Amniotic stem cell (primary cell): Measurements from ENCODE around the gene RSBN1L.

Experiments used
- DNase-seq: peaks from one replicate; lab custom pipeline; 2025; lab: John Stamatoyannopoulos, UW

The RSBN1L gene

GRCh38 chr7:77806425-77806824 is 110.2 kb downstream of the RSBN1L start:
- DNase-seq, result no peak

GRCh38 chr7:77808517-77808916 is 112.3 kb downstream of the RSBN1L start:
- DNase-seq, result no peak

GRCh38 chr7:77811516-77812289 is 115.4 kb downstream of the RSBN1L start:
- no peak for DNase-seq

GRCh38 chr7:77812290-77812685 is 116.0 kb downstream of the RSBN1L start:
- peak; percentile 68 for DNase-seq

- no peak for DNase-seq
These were observed 116.9 kb downstream of the RSBN1L start for GRCh38 chr7:77813180-77813579.

- no peak for DNase-seq
These were observed 122.8 kb downstream of the RSBN1L start for GRCh38 chr7:77819021-77819420.

- DNase-seq, result no peak
These were observed 124.7 kb downstream of the RSBN1L start for GRCh38 chr7:77820967-77821366.

- no peak for DNase-seq
These were observed 126.0 kb downstream of the RSBN1L start for GRCh38 chr7:77822269-77822668.

GRCh38 chr7:77823787-77824186 is 127.5 kb downstream of the RSBN1L start:
- DNase-seq, result no peak

GRCh38 chr7:77824636-77825035 is 128.4 kb downstream of the RSBN1L start:
- DNase-seq, result no peak

- no peak for DNase-seq
These were observed 128.9 kb downstream of the RSBN1L start for GRCh38 chr7:77825131-77825530.

- no peak for DNase-seq
These were observed 130.0 kb downstream of the RSBN1L start for GRCh38 chr7:77826300-77826699.

- no peak for DNase-seq
These were observed 131.7 kb downstream of the RSBN1L start for GRCh38 chr7:77827999-77828398.

- DNase-seq, result no peak
These were observed 134.5 kb downstream of the RSBN1L start for GRCh38 chr7:77830649-77831355.

- no peak for DNase-seq
These were observed 135.2 kb downstream of the RSBN1L start for GRCh38 chr7:77831481-77831880.

- DNase-seq, result no peak
These were observed 135.7 kb downstream of the RSBN1L start for GRCh38 chr7:77831953-77832352.
